Measurements from ENCODE around the gene GAB1.
"Not testable (repeated sequence)": the region's sequence is repeated elsewhere in the genome, so short reads cannot be mapped to it uniquely, and the experiment has no call there.

The GAB1 gene

GRCh38 chr4:143339497-143339896 lies 2.8 kb downstream of the GAB1 start:
- no peak for DNase-seq

- DNase-seq, result no peak
Measured at GRCh38 chr4:143341186-143341755, 4.6 kb downstream of the GAB1 start.

- no peak for DNase-seq
Measured at GRCh38 chr4:143343276-143343831, 6.7 kb downstream of the GAB1 start.

- DNase-seq, result no peak
Measured at GRCh38 chr4:143344041-143344440, 7.4 kb downstream of the GAB1 start.

GRCh38 chr4:143344774-143345173 lies 8.1 kb downstream of the GAB1 start:
- no peak for DNase-seq

GRCh38 chr4:143345356-143345755 lies 8.7 kb downstream of the GAB1 start:
- DNase-seq, result no peak

GRCh38 chr4:143346206-143346605 lies 9.5 kb downstream of the GAB1 start:
- no peak for DNase-seq

- DNase-seq, result no peak
Measured at GRCh38 chr4:143347484-143348111, 10.9 kb downstream of the GAB1 start.

- no peak for DNase-seq
Measured at GRCh38 chr4:143348233-143349077, 11.8 kb downstream of the GAB1 start.

- DNase-seq, result not testable (repeated sequence)
Measured at GRCh38 chr4:143349858-143350527, 13.3 kb downstream of the GAB1 start.

GRCh38 chr4:143351149-143351691 lies 14.5 kb downstream of the GAB1 start:
- no peak for DNase-seq

- no peak for DNase-seq
Measured at GRCh38 chr4:143351774-143352451, 15.2 kb downstream of the GAB1 start.

- no peak for DNase-seq
Measured at GRCh38 chr4:143352720-143353119, 16.0 kb downstream of the GAB1 start.

- no peak for DNase-seq
Measured at GRCh38 chr4:143353797-143354196, 17.1 kb downstream of the GAB1 start.

- no peak for DNase-seq
Measured at GRCh38 chr4:143354990-143355389, 18.3 kb downstream of the GAB1 start.

- peak; percentile 19 for DNase-seq
Measured at GRCh38 chr4:143355540-143356217, 19.0 kb downstream of the GAB1 start.

- DNase-seq, result no peak
Measured at GRCh38 chr4:143356493-143356892, 19.8 kb downstream of the GAB1 start.

GRCh38 chr4:143357161-143357845 lies 20.6 kb downstream of the GAB1 start:
- no peak for DNase-seq

- no peak for DNase-seq
Measured at GRCh38 chr4:143358419-143358818, 21.7 kb downstream of the GAB1 start.

- DNase-seq, result peak; percentile 80
Measured at GRCh38 chr4:143358923-143359643, 22.4 kb downstream of the GAB1 start.

Measured in HCEC 1CT (cell line).